ENCODE measurements around the gene TMEM51. TPM values are rescaled to one million over a fixed set of nuclear protein-coding genes. Genes with fewer than 3 reads are reported as not detected.

Gene TMEM51
- total RNA-seq, 1 experiment from 2014 or later: 10.4 TPM

DNA sequence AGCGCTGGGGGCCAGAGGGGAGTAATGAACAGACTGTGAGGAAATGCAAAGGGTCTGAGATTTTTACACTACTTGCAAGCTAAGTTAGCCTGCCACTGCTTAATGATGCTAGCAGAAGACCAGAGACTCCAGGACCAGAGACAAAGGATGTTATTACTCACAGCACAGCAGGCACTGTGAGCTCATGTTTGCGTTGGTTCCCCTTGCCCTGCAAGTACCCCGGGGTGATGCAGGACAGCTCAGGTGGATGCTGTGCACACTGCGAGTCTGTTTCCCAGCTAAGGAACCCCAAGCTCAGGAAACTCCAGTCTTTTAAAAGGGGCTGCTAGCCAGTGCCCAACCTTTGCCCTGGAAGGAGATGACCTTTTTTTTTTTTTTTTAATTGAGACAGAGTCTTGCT lies 94.7 kb downstream of the TMEM51 start (continued):
- TF ChIP-seq, protein P1, sequence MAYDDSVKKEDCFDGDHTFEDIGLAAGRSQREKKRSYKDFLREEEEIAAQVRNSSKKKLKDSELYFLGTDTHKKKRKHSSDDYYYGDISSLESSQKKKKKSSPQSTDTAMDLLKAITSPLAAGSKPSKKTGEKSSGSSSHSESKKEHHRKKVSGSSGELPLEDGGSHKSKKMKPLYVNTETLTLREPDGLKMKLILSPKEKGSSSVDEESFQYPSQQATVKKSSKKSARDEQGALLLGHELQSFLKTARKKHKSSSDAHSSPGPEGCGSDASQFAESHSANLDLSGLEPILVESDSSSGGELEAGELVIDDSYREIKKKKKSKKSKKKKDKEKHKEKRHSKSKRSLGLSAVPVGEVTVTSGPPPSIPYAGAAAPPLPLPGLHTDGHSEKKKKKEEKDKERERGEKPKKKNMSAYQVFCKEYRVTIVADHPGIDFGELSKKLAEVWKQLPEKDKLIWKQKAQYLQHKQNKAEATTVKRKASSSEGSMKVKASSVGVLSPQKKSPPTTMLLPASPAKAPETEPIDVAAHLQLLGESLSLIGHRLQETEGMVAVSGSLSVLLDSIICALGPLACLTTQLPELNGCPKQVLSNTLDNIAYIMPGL (CRISPR knock-in tag; IDR thresholded peaks at IDR 0.05): no peak
- TF ChIP-seq, protein P2, sequence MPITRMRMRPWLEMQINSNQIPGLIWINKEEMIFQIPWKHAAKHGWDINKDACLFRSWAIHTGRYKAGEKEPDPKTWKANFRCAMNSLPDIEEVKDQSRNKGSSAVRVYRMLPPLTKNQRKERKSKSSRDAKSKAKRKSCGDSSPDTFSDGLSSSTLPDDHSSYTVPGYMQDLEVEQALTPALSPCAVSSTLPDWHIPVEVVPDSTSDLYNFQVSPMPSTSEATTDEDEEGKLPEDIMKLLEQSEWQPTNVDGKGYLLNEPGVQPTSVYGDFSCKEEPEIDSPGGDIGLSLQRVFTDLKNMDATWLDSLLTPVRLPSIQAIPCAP (CRISPR knock-in tag; IDR thresholded peaks at IDR 0.05): no peak
- TF ChIP-seq, protein P3, sequence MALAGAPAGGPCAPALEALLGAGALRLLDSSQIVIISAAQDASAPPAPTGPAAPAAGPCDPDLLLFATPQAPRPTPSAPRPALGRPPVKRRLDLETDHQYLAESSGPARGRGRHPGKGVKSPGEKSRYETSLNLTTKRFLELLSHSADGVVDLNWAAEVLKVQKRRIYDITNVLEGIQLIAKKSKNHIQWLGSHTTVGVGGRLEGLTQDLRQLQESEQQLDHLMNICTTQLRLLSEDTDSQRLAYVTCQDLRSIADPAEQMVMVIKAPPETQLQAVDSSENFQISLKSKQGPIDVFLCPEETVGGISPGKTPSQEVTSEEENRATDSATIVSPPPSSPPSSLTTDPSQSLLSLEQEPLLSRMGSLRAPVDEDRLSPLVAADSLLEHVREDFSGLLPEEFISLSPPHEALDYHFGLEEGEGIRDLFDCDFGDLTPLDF (CRISPR knock-in tag; IDR thresholded peaks at IDR 0.05): no peak
- TF ChIP-seq IRF2 (CRISPR knock-in tag; IDR thresholded peaks at IDR 0.05; ENCODE audit: borderline replicate concordance, low read depth) (no peak), SMAD3 (CRISPR knock-in tag; IDR thresholded peaks at IDR 0.05; ENCODE audit: borderline replicate concordance) (no peak), FOXJ3 (CRISPR knock-in tag; IDR thresholded peaks at IDR 0.05; ENCODE audit: borderline replicate concordance) (no peak), OVOL2 (CRISPR knock-in tag; IDR thresholded peaks at IDR 0.05; ENCODE audit: borderline replicate concordance) (no peak), HMGA2 (CRISPR knock-in tag; IDR thresholded peaks at IDR 0.05) (no peak)

DNA sequence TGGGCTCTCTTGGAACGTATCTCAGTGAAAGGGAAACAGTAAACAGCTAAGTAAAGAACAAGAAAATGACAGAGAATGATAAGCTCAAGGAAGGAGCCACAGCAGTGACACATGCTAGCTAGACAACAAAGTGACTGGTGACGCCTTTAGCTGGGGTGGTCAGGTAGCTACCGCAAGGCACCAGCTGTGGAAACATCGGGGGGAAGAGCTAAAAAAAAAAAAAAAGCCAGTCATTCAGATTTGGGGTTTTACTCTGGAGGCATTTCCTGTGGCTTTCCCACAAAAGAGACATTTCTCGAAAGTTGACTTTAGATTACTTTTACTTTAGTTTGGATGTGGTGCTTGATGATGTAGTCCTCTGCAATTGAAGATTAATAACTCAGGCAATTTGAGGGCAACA lies 95.5 kb downstream of the TMEM51 start:
- peaks cover 38% of the 10 kb centered on the region for H3K4me1 Mint-ChIP-seq

DNA sequence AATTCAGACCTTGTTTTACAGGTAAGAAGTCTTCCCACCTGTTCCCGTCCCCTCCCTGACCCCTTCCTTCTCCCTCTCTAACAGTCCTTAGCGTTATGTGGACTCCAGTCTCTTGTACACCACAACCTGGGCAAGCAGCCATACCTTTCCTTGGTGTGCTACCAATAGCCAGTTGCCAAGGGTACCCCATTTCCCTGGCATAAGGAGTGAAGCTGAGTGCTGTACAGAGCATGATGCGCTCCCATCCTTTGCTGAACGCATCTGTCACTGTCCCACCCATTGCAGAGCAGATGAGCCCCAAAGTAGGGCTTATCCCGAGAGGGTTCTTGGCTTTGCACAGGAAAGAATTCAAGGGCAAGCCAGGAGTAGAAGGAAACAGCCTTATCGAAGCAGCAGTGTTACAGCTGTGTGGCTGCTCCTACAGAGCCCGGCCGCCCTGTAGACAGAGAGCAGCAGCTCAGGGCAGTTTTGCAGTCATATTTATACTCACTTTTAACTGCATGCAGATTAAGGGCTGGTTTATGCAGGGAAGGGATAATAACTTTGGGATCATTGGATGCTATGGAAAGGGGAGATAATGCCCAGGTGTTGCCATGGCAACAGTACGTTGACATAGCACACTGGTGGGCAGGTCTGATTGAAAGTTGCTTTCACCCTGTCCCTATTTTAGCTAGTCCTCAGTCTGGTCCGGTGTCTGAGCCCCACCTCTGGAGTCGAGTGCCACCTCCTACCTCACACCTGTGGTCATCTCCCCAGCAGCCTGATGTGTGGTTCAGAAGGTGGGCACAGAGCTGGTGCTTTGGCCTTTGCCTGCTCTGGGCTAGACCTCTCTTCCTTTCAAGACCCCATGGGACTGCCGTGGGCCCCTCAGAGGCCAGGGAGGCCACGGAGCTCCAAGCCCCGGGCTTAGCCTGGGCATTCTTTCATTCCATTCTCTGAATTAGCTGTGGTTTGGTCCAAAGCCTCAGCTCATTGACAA lies 98.6 kb downstream of the TMEM51 start:
- CTCF ChIA-PET: interaction anchor here (0.9 to 1.0 kb wide), 2 partner anchors 71 to 141 kb away, joined by 3 read pairs; no protein-coding TSS in a partner anchor
- peaks cover 8% of the 10 kb centered on the region; the same call in 1 of the 2 replicates for H3K27me3 Mint-ChIP-seq (ENCODE audit: low read depth)
- POLR2A ChIA-PET: interaction anchor here (0.7 kb wide), 1 partner anchor 80 kb away, joined by 3 read pairs; no protein-coding TSS in a partner anchor
- TF ChIP-seq, protein P4, sequence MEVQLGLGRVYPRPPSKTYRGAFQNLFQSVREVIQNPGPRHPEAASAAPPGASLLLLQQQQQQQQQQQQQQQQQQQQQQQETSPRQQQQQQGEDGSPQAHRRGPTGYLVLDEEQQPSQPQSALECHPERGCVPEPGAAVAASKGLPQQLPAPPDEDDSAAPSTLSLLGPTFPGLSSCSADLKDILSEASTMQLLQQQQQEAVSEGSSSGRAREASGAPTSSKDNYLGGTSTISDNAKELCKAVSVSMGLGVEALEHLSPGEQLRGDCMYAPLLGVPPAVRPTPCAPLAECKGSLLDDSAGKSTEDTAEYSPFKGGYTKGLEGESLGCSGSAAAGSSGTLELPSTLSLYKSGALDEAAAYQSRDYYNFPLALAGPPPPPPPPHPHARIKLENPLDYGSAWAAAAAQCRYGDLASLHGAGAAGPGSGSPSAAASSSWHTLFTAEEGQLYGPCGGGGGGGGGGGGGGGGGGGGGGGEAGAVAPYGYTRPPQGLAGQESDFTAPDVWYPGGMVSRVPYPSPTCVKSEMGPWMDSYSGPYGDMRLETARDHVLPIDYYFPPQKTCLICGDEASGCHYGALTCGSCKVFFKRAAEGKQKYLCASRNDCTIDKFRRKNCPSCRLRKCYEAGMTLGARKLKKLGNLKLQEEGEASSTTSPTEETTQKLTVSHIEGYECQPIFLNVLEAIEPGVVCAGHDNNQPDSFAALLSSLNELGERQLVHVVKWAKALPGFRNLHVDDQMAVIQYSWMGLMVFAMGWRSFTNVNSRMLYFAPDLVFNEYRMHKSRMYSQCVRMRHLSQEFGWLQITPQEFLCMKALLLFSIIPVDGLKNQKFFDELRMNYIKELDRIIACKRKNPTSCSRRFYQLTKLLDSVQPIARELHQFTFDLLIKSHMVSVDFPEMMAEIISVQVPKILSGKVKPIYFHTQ (CRISPR knock-in tag; IDR thresholded peaks at IDR 0.05): no peak
- TF ChIP-seq, protein P5, sequence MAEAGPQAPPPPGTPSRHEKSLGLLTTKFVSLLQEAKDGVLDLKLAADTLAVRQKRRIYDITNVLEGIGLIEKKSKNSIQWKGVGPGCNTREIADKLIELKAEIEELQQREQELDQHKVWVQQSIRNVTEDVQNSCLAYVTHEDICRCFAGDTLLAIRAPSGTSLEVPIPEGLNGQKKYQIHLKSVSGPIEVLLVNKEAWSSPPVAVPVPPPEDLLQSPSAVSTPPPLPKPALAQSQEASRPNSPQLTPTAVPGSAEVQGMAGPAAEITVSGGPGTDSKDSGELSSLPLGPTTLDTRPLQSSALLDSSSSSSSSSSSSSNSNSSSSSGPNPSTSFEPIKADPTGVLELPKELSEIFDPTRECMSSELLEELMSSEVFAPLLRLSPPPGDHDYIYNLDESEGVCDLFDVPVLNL (CRISPR knock-in tag; IDR thresholded peaks at IDR 0.05; ENCODE audit: borderline replicate concordance, low read depth): no peak
- TF ChIP-seq ETV6 (CRISPR knock-in tag; IDR thresholded peaks at IDR 0.05) (no peak), CREM (CRISPR knock-in tag; IDR thresholded peaks at IDR 0.05) (no peak), TP53 (CRISPR knock-in tag; IDR thresholded peaks at IDR 0.05) (no peak), ZNF423 (CRISPR knock-in tag; IDR thresholded peaks at IDR 0.05) (no peak), ZNF232 (CRISPR knock-in tag; IDR thresholded peaks at IDR 0.05) (no peak)
- TF ChIP-seq, protein P2 (CRISPR knock-in tag; IDR thresholded peaks at IDR 0.05): no peak

More for the DNA sequence above, 95.5 kb downstream of the TMEM51 start:
- H3K36me3 Mint-ChIP-seq: no peaks in the 10 kb centered on the region
- TF ChIP-seq, protein P6, sequence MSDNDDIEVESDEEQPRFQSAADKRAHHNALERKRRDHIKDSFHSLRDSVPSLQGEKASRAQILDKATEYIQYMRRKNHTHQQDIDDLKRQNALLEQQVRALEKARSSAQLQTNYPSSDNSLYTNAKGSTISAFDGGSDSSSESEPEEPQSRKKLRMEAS (CRISPR knock-in tag; IDR thresholded peaks at IDR 0.05): no peak
- TF ChIP-seq NFATC4 (CRISPR knock-in tag; IDR thresholded peaks at IDR 0.05): no peak
- TF ChIP-seq, protein P7, sequence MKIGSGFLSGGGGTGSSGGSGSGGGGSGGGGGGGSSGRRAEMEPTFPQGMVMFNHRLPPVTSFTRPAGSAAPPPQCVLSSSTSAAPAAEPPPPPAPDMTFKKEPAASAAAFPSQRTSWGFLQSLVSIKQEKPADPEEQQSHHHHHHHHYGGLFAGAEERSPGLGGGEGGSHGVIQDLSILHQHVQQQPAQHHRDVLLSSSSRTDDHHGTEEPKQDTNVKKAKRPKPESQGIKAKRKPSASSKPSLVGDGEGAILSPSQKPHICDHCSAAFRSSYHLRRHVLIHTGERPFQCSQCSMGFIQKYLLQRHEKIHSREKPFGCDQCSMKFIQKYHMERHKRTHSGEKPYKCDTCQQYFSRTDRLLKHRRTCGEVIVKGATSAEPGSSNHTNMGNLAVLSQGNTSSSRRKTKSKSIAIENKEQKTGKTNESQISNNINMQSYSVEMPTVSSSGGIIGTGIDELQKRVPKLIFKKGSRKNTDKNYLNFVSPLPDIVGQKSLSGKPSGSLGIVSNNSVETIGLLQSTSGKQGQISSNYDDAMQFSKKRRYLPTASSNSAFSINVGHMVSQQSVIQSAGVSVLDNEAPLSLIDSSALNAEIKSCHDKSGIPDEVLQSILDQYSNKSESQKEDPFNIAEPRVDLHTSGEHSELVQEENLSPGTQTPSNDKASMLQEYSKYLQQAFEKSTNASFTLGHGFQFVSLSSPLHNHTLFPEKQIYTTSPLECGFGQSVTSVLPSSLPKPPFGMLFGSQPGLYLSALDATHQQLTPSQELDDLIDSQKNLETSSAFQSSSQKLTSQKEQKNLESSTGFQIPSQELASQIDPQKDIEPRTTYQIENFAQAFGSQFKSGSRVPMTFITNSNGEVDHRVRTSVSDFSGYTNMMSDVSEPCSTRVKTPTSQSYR (CRISPR knock-in tag; IDR thresholded peaks at IDR 0.05): no peak
- no peak for TF ChIP-seq CREB1 (CRISPR knock-in tag; IDR thresholded peaks at IDR 0.05)
- POLR2A ChIA-PET: interaction anchor here (0.7 kb wide), 1 partner anchor 143 kb away, joined by 3 read pairs; no protein-coding TSS in a partner anchor
- no peak for DNase-seq (ENCODE audit: low spot score)
- no peak overlapping the region for H3K4me3 Mint-ChIP-seq
- peaks cover 11% of the 10 kb centered on the region; the same call in 1 of the 2 replicates for H3K9me3 Mint-ChIP-seq
- CTCF ChIA-PET: interaction anchor here (1.0 to 2.9 kb wide), 3 partner anchors 19 to 96 kb away, joined by 3 to 15 read pairs (median 4); partner anchors contain the start of gene TMEM51
- H3K27ac Mint-ChIP-seq: no peak overlapping the region; the same call in 1 of the 2 replicates
- peaks cover 10% of the 10 kb centered on the region; the same call in 1 of the 2 replicates for H3K27me3 Mint-ChIP-seq (ENCODE audit: low read depth)
- ATAC-seq: no peak

More for the DNA sequence above, 98.6 kb downstream of the TMEM51 start:
- Mint-ChIP-seq H3K4me3 (no peak overlapping the region), H3K27ac (peak overlapping the region; percentile 38; the same call in 1 of the 2 replicates), H3K9me3 (peaks cover 11% of the 10 kb centered on the region; the same call in 1 of the 2 replicates), H3K36me3 (no peaks in the 10 kb centered on the region), H3K4me1 (peaks cover 9% of the 10 kb centered on the region)
- ATAC-seq (no peak), DNase-seq (ENCODE audit: low spot score) (no peak)
